Fibroblast of upper back skin (primary cell): ENCODE measurements around the gene NHERF2.

Experiments used
- DNase-seq: peaks from one replicate; pipeline ENCODE4 v3.0.0-alpha.2; 2013

The NHERF2 gene

DNA sequence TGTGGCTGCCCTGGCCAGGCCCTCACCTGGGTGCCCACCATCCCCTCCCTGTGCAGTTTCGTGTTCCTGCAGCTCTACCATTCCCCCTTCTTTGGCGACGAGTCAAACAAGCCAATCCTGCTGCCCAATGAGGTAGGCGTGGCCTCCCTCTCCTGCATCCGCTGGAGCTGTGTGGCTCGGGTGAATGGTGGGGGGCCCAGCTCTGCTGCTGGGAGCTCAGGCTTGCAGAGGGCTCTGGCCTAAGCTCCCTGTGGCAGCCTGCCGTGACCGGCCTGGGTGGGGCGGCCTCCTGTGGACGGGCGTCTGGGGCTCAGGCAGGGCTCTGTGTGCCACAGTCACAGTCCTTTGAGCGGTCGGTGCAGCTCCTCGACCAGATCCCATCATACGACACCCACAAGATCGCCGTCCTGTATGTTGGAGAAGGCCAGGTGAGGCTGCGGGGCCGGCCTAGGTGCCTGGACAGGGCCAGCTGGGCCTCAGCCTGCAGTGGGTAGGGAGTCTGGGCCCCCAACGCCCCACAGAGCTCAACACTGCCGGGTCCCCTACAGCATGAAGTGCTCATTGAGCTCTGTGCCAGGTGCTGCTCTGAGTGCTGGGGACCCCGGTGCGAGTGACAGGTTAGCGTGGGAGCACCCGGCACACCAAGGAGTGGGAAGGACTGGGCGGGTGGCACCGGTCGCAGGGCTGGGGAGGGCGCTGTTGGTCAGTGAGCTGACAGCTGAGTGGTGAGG lies 58.4 kb downstream of the NHERF2 start:
- DNase-seq, result no peak

DNA sequence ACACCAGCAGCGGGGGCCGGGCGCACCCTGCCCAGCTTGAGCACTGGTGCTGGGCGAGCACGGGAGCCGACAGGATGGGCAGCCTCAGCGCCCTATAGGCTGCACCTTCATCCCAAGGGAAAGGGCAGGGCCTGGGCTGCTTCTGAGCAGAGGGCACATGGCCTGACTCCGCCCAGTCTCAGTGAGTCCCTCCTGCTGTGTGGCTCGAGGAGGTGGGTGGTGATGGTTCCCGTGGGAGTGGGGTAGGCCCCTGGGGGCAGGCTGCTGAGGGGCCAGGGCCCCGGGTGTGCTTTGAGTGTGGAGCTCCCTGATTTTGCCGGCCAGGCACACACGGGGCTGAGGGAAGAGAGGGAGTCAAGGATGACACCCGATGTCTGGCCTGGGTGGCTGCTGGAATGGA lies 59.0 kb downstream of the NHERF2 start:
- DNase-seq, result no peak

GRCh38 chr16:2086106-2086742 lies 59.5 kb downstream of the NHERF2 start:
- no peak for DNase-seq

DNA sequence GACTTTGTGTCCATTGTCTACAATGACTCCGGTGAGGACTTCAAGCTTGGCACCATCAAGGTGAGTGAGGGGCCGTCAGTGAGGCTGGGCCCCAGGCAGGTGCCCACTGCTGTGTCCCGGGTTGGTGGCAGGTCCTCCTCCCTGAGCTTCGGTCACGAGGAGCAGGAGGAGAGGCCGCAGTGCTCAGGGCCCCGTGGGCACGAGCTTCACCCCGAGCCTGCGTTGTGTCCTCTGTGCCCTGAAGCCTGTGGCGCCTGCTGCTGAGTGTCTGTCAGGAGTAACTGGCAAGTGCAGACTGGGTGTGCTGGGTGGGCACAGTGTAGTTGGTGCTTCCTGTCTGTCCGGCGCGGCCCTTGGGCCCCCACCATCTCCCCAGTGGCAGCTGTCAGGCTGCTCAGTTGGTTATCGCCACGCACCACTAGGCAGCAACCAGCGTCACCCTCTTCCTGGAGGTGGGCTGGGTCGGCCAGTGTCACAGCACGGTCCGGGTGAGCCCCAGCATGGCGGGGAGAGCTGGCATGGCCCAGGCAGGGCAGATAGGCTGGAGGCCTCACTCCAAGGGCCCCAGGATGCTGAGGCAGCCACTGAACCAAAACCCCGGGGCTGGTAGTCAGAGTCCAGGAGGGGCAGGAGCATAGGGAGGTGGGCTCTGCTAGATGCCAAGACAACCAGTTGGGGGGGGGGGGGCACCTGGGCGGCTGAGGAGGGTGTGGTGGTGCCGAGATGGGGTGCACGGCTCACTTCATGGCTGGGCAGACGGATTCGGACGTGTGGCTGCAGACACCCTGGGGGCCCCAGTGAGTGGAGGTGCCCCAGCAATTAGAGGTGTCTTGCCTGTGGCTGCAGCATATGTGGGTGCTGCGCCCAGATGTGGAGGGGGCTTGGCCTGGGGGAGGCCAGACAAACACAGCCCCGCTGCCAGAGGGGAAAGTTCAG lies 60.4 kb downstream of the NHERF2 start:
- no peak for DNase-seq

DNA sequence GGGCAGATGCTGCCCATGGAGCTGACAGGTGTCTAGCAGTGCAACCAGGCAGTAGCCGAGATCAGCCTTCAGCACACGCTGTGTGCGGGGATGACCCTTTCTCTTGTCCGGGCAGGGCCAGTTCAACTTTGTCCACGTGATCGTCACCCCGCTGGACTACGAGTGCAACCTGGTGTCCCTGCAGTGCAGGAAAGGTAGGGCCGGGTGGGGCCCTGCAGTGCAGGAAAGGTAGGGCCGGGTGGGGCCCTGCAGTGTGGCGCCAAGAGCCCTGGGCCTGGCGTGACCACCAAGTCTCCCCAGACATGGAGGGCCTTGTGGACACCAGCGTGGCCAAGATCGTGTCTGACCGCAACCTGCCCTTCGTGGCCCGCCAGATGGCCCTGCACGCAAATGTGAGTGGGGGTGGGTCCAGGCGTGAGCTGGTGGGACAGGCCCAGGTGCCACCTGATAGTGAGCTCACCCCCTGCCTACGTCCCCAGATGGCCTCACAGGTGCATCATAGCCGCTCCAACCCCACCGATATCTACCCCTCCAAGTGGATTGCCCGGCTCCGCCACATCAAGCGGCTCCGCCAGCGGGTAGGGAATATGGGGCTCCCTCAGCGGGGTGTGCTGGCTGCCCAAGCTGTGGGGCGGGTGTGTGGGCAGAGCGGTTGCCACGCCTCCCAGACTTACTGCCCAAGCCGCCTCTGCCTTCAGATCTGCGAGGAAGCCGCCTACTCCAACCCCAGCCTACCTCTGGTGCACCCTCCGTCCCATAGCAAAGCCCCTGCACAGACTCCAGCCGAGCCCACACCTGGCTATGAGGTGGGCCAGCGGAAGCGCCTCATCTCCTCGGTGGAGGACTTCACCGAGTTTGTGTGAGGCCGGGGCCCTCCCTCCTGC lies 61.3 kb downstream of the NHERF2 start:
- DNase-seq, result no peak
